GM04504 (cell line): ENCODE results near the gene CDK13.

Experiments used
- DNase-seq: peaks from one replicate; pipeline ENCODE4 v3.0.0-alpha.2; 2012; ENCODE audit warnings: low read depth

Gene CDK13

GRCh38 chr7:40008223-40008815, 58.3 kb downstream of the CDK13 start:
- DNase-seq: peak; percentile 54

GRCh38 chr7:40009301-40009700, 59.2 kb downstream of the CDK13 start:
- no peak for DNase-seq

- DNase-seq: no peak
These were observed 64.3 kb downstream of the CDK13 start for GRCh38 chr7:40014376-40014775.

DNA sequence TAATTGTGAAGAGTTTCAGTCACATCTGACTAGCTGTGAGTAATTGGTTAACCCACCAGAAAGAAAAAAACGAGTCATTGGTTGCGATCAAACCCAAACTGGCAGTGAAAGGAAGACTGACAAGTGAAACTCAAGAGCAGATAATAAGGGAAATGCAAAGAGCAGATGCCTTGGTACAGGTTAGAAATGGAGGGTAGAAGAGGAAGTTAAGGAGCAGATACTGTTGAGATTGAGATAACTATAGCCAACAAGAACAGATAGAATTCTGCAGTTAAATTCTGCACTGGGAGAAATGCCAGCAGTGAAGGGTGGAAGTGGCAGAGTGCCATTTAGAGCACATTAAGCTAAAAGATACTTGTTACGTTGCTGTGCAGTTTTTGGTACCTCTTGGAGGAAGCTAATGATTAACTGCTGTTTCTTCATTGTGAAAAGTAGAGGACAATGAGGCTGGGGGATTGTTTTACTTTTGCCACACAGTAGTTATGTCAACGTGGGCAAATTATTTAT, 65.8 kb downstream of the CDK13 start:
- DNase-seq: peak; percentile 19

DNA sequence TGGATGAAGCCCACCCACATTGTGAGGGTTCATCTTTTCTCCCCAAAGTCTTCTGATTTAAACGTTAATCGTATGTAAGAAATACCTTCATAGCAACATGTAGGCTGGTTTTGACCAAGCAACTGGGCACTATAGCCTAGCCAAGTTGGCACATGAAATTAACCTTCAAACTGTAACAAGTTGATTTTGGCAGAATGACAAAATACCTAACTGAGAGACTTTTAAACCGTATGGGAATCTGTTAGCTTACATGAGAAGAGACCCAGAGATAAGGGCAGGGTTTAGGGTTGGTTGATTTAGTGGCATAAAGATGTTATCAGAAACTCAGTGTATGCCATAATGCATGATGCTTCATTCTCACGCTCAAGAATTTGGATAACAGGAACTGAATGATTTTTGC, 69.5 kb downstream of the CDK13 start:
- no peak for DNase-seq

DNA sequence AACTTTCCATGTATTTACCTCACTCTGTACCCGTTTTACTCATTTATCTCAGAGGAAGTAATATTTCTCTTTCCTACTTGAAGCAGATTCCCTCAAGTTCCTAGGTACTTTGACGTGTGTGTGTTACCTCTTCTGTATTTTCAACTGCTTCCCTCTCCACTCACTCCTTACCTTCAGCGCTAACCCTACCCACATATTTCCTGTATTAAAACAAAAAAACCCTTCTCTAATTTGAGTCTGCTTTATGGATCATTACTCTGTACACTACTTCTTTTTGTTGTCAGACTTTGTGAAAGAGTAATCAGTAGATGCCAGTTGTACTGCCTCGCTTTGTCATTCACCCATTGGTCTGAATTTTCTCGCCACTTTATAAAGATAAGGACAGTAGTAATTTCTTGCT, 74.0 kb downstream of the CDK13 start:
- DNase-seq: no peak

GRCh38 chr7:40024841-40025240, 74.8 kb downstream of the CDK13 start:
- no peak for DNase-seq

DNA sequence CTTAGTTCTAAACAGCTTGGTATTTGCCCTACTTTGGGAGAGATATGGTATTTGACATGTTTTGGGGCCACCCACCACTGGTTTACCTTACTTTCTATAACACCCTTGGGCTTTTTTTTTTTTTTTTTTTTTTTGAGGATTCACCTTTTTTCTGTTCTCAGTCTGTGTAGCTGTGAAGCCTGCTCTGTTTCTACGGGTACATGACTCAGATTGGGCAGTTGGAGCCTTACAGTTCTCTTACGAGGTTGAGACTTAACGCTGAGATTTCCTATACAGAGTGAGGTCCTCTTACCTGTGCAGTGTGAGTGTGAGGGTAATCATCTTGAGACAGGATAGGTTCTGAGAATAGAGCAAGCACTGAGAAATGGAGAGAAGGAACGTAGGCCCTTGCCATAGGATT, 77.5 kb downstream of the CDK13 start:
- no peak for DNase-seq

DNA sequence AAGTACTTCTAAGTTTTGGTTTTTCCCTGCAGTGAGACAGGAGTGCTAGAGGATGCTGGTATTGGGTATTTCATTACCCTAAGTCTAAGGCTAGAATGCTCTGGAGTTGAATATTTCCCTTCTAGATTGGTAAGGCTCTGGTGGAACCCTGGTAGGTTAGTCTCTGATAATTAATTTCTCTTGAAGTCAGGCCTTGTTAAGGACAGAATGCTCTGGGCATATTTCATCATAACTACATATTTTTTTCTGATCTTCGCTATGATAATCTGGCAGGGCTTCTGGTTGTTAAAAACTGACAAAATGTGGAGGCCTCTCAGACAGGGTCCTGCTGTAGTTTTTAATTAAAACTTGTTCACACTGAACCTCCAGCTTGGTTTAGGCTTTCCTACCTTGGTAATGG, 83.8 kb downstream of the CDK13 start:
- no peak for DNase-seq

GRCh38 chr7:40041456-40041855, 91.4 kb downstream of the CDK13 start:
- DNase-seq: no peak

GRCh38 chr7:40043164-40043563, 93.1 kb downstream of the CDK13 start:
- no peak for DNase-seq

DNA sequence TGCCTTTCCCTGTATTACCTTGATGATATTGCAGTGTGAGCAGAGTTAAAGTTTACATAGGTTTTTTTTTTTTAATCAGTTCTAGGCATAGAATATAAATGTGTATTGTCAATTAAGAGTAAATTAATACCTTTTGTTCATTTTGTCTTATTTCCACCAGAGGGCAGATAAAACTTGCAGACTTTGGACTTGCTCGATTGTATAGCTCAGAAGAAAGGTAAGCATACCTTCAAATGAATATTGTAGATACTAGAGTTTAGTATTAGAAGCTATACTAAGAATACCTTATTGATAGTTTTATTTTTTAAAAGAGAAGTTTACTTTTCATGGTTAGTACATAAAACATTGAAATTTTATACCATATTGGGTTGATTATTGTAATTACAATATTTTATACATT, 97.6 kb downstream of the CDK13 start:
- no peak for DNase-seq

GRCh38 chr7:40057292-40057691, 107.2 kb downstream of the CDK13 start:
- DNase-seq: peak; percentile 8

GRCh38 chr7:40058026-40058425, 108.0 kb downstream of the CDK13 start:
- DNase-seq: no peak

GRCh38 chr7:40058636-40059035, 108.6 kb downstream of the CDK13 start:
- DNase-seq: no peak

DNA sequence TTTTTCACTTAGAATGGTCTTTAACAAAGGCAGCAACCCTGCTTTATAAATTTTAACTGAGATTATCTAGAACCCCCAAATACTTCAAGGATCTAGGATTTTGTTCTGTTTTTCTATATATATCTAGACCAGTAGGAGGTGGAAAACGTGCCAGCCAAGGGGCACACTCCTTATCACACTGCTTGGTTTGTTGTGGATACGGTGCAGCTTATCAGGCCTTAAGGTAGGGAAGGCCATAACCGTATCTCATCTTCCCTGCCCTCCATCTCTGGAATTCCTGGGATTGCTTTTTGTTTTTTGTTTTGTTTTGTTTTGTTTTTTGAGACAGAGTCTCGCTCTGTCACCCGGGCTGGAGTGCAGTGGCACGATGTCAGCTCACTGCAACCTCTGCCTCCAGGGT, 109.0 kb downstream of the CDK13 start:
- DNase-seq: no peak

DNA sequence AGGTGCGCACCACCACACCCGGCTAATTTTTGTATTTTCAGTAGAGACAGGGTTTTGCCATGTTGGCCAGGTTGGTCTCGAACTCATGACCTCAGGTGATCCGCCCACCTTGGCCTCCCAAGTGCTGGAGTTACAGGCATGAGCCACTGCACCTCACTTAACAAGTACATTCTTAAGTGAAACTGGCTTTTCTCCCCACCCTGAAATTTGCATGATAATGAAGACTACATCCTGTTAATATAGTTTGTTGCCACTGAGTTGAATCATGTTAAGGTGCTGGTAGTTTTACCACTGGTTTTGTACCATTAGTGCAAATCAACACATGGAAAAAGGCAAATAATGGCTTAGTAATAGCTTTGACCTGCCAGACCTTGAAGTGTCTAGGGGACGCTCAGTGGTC, 122.2 kb downstream of the CDK13 start:
- DNase-seq: no peak

DNA sequence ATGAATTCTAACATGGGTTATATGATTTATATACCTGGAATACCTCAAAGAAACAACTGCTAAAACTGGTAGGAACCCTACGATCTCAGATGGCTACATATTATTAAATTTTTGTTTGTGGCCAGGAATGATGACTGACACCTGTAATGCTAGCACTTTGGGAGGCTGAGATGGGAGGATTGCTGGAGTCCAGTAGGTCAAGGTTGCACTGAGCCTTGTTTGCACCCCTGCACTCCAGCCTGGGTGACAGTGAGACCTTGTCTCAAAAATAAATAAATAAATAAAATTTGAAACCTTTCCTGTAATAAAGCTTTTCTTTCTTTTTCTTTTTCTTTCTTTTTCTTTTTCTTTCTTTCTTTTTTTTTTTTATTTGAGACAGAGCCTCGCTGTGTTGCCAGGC, 123.2 kb downstream of the CDK13 start:
- DNase-seq: no peak

DNA sequence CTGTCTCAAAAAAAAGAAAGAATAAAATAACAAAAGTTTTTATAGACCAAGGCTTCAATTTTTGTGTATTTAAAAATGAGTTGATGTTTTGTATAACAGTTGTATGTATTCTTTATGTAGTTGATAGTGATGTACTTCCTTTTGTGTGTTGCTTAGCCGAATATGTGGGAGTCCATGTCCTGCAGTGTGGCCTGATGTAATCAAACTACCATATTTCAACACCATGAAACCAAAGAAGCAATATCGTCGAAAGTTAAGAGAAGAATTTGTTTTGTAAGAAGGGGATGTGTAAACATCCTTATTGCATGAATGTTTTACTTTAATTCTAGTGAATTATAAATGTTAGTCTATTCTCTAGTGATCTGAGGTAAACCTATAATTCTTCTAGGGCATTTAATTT, 127.8 kb downstream of the CDK13 start:
- no peak for DNase-seq

DNA sequence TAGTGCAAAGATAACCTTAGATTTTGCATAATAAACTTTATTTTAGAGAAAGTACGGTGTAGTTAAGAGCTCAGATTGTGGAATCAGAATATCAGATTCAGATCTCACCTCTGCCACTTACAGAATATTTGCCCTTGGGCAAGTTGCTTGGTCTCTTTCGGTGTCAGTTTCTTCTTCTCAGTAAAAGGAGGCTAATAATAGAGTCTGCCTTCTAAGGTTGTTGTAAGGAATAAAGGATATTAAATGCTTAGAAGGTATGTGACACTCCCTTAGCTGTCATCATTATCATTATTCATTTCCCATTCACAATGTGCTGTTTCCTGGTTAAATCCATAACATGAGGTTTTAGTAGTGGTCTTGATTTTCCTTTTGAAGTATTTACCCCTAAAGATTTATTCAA, 142.1 kb downstream of the CDK13 start:
- DNase-seq: no peak

DNA sequence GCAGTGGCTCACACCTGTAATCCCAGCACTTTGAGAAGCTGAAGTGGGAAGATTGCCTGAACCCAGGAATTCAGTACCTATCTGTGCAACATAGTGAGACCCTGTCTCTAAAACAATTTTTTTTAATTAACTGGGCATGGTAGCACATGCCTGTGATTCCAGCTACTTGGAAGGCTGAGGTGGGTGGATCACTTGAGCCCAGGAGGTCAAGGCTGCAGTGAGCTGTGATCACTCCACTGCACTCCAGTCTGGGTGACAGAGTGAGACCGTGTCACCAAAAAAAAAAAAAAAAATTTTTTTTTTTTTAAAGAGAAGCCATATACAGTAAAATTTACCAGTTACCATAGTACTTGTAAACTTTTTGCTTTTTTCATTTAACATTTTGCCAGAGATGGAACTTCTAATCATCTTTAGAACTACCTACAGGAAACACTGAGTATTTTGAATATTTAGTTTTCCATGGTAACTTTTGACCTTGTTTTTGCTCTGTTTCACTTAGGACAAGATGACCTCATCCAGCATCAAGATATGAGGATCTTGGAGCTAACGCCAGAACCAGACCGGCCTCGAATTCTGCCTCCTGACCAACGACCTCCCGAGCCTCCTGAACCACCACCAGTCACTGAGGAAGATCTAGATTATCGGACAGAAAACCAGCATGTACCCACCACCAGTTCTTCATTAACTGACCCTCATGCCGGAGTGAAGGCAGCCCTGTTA, 143.7 kb downstream of the CDK13 start:
- no peak for DNase-seq

GRCh38 chr7:40095230-40095629, 145.2 kb downstream of the CDK13 start:
- no peak for DNase-seq

DNA sequence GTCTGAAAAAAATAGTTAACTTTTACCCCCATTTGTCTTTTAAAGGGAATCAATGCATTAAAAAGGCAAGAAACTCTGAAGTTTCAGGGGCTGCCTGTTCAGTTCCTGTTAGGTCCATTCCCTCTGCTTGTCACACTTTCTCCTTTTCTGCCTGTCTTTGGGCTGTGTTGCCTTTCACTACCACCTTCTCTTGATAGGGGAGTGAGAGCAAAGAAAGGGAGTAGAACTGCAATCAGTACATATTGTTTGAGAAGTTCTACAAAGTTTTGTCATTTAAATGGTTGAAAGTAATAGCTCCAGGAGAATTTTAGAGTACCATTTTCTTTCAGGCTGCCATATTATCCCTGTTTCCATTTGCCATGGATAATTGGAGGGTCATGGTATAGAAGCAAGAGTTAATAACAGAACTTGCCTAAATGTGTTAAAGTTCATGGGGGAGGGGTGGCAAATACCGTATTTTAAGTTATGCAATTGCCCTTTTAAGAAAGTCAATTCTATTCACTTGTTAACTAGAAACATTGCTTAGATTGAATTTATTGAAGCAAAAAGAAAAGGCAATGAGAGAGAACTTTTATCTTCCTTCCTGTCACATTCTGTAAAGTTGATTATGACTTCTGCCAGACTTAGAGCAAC, 145.8 kb downstream of the CDK13 start:
- DNase-seq: no peak

- DNase-seq: no peak
These were observed 147.7 kb downstream of the CDK13 start for GRCh38 chr7:40097728-40098127.
